Measurements from ENCODE around the gene OR1E2. TPM values are rescaled to one million over a fixed set of nuclear protein-coding genes. Genes with fewer than 3 reads are reported as not detected.
"Not testable (repeated sequence)": the region's sequence is repeated elsewhere in the genome, so short reads cannot be mapped to it uniquely, and the experiment has no call there.

Gene OR1E2
- total RNA-seq, 3 donors from 2014 or later, result not detected

DNA sequence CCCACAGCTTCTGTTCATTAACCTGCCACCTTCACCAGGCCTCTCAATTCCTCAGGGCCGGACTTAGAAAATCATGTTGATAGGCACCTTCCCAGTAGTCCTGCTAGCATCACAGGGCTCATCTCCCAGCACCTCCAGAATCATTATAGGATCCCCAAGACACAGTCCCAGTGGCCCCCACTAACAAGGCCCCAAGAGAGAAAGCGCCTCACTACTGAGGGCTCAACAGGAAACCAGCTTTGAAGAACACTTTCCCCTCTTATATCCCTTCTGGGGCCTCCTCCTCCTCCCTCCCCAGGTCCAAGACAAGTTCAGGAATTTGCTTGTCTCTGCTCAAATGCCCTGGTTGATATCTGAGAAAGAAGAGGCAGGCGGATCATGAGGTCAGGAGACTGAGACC lies 22.6 kb downstream of the OR1E2 start, which contains the start of gene OR3A3:
TSS of gene OR3A3 (plus strand) at position 301 of the 400 bp plus-strand sequence.
- Histone ChIP-seq H3K4me1 (no peaks in the 10 kb centered on the region), H3K27ac (no peak within 1 kb of the TSS), H3K4me3 (no peak within 1 kb of the TSS), H3K27me3 (no peaks in the 10 kb centered on the region), H3K9me3 (peaks cover 5 to 24% of the 10 kb centered on the region in 2 donors), H3K36me3 (no peaks in the 10 kb centered on the region)
- no peak for DNase-seq (ENCODE audit: low spot score in 2 of 2)
- intact Hi-C loops (cut with DNase I; ENCODE audit: low total_unique reads), result no loop called here
- TF ChIP-seq POLR2A (IDR thresholded peaks at IDR 0.05) (no peak), POLR2AphosphoS5 (IDR thresholded peaks at IDR 0.05) (no peak)
- TF ChIP-seq, protein P1, sequence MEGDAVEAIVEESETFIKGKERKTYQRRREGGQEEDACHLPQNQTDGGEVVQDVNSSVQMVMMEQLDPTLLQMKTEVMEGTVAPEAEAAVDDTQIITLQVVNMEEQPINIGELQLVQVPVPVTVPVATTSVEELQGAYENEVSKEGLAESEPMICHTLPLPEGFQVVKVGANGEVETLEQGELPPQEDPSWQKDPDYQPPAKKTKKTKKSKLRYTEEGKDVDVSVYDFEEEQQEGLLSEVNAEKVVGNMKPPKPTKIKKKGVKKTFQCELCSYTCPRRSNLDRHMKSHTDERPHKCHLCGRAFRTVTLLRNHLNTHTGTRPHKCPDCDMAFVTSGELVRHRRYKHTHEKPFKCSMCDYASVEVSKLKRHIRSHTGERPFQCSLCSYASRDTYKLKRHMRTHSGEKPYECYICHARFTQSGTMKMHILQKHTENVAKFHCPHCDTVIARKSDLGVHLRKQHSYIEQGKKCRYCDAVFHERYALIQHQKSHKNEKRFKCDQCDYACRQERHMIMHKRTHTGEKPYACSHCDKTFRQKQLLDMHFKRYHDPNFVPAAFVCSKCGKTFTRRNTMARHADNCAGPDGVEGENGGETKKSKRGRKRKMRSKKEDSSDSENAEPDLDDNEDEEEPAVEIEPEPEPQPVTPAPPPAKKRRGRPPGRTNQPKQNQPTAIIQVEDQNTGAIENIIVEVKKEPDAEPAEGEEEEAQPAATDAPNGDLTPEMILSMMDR (IDR thresholded peaks at IDR 0.05), result no peak

DNA sequence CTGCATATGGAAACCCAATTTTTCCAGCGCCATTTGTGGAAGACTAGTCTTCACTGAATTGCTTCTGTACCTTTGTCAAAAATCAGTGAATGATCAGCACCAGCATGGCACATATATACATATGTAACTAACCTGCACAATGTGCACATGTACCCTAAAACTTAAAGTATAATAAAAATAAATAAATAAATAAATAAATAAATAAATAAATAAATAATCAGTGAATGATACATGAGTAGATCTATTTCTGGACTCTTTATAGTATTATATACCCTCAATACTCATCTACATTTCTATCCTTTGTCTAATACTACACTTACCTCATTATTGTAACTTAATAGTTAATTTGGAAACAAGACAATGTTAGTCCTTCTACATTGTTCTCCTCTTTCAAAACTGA lies 29.8 kb downstream of the OR1E2 start:
- DNase-seq (ENCODE audit: low spot score in 2 of 2); H3K4me1 ChIP-seq; H3K36me3 ChIP-seq; H3K27me3 ChIP-seq; H3K4me3 ChIP-seq; H3K27ac ChIP-seq: not testable (repeated sequence)
- intact Hi-C loops (cut with DNase I; ENCODE audit: low total_unique reads), result loop anchor here (10.0 kb wide), 1 partner anchor 619 kb away; no protein-coding TSS in a partner anchor
- H3K9me3 ChIP-seq, result peaks cover 5 to 33% of the 10 kb centered on the region in 2 donors

DNA sequence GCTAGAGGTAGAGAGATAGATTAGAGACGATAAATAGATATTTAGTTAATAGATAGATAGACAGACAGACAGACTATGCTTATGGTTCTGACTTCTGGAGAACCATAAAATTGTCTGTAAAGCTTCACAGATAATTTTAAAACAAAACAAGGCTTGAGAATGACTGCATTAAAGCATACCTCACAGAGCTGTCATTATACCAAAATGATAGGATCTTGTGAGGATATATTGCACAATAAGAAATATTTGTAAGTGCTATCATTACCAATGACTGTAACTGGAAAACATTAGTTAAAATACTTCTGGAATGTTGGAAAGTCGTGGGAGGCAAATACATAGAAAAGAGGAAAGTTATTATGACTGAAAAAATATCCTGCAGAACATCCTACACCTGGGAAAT lies 31.9 kb downstream of the OR1E2 start:
- intact Hi-C loops (cut with DNase I; ENCODE audit: low total_unique reads), result loop anchor here (10.0 kb wide), 1 partner anchor 617 kb away; no protein-coding TSS in a partner anchor
- Histone ChIP-seq H3K9me3 (peaks cover 0 to 17% of the 10 kb centered on the region in 2 donors), H3K36me3 (no peaks in the 10 kb centered on the region), H3K4me1 (no peaks in the 10 kb centered on the region), H3K27me3 (no peaks in the 10 kb centered on the region), H3K27ac (no peak overlapping the region), H3K4me3 (no peak overlapping the region)
- DNase-seq (ENCODE audit: low spot score in 2 of 2), result no peak
- TF ChIP-seq, protein P1 (IDR thresholded peaks at IDR 0.05), result no peak
- no peak for TF ChIP-seq POLR2A (IDR thresholded peaks at IDR 0.05)
- TF ChIP-seq POLR2AphosphoS5 (IDR thresholded peaks at IDR 0.05), result no peak

DNA sequence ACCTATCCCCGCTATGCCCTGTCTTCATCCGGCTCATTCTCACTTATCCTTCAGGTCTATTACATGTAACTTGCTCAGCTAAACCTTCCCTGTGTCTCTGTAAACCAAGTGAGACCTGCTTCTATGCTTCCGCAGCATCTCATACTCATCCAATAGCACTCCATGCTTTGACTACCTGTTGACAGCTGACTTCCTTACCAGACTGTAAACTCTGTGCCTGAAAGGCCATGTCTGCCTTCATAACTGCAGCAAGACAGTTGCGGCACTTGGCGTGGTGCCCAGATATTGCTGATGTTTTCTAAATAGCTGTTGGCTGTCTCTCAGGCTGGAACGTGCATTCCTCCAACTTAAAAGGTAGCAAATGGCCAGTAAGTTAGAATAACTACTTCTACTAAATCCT lies 33.6 kb downstream of the OR1E2 start:
- TF ChIP-seq POLR2A (IDR thresholded peaks at IDR 0.05), result no peak
- TF ChIP-seq POLR2AphosphoS5 (IDR thresholded peaks at IDR 0.05), result no peak
- TF ChIP-seq, protein P1 (IDR thresholded peaks at IDR 0.05), result no peak
- Histone ChIP-seq H3K4me3 (no peak overlapping the region), H3K27me3 (no peaks in the 10 kb centered on the region), H3K9me3 (no peaks in the 10 kb centered on the region), H3K36me3 (no peaks in the 10 kb centered on the region), H3K4me1 (no peaks in the 10 kb centered on the region), H3K27ac (no peak overlapping the region)
- intact Hi-C loops (cut with DNase I; ENCODE audit: low total_unique reads), result loop anchor here (10.0 kb wide), 1 partner anchor 615 kb away; no protein-coding TSS in a partner anchor
- DNase-seq (ENCODE audit: low spot score in 2 of 2), result no peak

DNA sequence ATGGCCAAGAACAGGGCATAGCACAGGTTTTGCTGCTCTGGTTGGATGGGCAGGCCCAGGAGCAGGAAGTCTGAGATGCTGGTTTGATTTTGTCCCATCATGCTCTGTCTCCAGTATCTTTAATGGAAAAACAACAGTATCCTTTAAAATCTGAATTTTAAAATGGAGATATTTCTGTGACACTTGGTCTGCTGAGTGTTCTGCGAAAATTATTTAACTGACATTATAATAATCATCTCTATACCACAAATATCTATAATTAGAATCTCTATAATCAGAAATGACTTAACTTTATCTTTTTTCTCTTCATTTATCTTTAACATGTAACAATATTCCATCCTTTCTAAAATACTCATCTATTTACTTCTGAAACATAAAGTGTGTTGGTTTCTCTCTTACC lies 35.3 kb downstream of the OR1E2 start, which contains the start of gene OR1E1:
TSS of gene OR1E1 (minus strand) at position 101 of the 400 bp plus-strand sequence. CDS start at position 101, 0 bp downstream.
- no peak within 1 kb of the TSS for H3K27ac ChIP-seq
- no peak for DNase-seq (ENCODE audit: low spot score in 2 of 2)
- intact Hi-C loops (cut with DNase I; ENCODE audit: low total_unique reads), result no loop called here
- no peaks in the 10 kb centered on the region for H3K36me3 ChIP-seq
- H3K9me3 ChIP-seq, result no peaks in the 10 kb centered on the region
- H3K27me3 ChIP-seq, result no peaks in the 10 kb centered on the region
- H3K4me1 ChIP-seq, result no peaks in the 10 kb centered on the region
- TF ChIP-seq, protein P1 (IDR thresholded peaks at IDR 0.05), result no peak
- TF ChIP-seq POLR2AphosphoS5 (IDR thresholded peaks at IDR 0.05) (no peak), POLR2A (IDR thresholded peaks at IDR 0.05) (no peak)
- H3K4me3 ChIP-seq, result no peak within 1 kb of the TSS

DNA sequence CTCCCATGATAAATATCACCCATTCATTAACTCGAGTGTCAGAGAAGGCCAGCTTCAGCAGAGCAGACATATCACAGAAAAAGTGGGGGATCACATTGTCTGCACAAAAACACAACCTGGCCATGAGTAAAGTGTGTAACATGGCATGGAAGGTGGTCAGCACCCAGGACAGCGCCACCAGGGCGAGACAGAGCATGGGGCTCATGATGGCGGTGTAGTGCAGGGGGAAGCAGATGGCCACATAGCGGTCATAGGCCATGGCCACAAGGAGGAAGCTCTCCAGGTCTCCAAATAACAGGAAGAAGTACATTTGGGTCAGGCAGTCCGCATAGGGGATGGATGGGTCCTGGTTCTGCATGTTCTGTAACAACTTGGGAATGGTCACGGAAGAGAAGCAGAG lies 35.8 kb downstream of the OR1E2 start:
- H3K9me3 ChIP-seq; DNase-seq (ENCODE audit: low spot score in 2 of 2); H3K27ac ChIP-seq; H3K27me3 ChIP-seq; intact Hi-C loops (cut with DNase I; ENCODE audit: low total_unique reads); H3K4me3 ChIP-seq; H3K36me3 ChIP-seq; H3K4me1 ChIP-seq: not testable (repeated sequence)
